Measurements from ENCODE around the gene SRSF5.

Gene SRSF5

GRCh38 chr14:69789118-69789640, 22.2 kb downstream of the SRSF5 start:
- H3K9me3 ChIP-seq (ENCODE audit: control insufficient read depth in 1 of 2, low read length in 2 of 2) = no peaks in the 10 kb centered on the region
- no peaks in the 10 kb centered on the region for H3K4me1 ChIP-seq (ENCODE audit: control insufficient read depth in 1 of 2, insufficient read depth in 2 of 2, low read length in 2 of 2)
- no peak overlapping the region for H3K27ac ChIP-seq (ENCODE audit: low read length)
- no peak overlapping the region for H3K4me3 ChIP-seq (ENCODE audit: low read depth in 1 of 2, low read length in 2 of 2)
- peaks cover 0 to 7% of the 10 kb centered on the region in 2 donors for H3K36me3 ChIP-seq (ENCODE audit: control insufficient read depth in 1 of 2, insufficient read depth in 2 of 2, low read length in 2 of 2)
- H3K27me3 ChIP-seq (ENCODE audit: low read depth, low read length) = no peaks in the 10 kb centered on the region

- Histone ChIP-seq H3K9me3 (ENCODE audit: control insufficient read depth in 1 of 2, low read length in 2 of 2) (no peaks in the 10 kb centered on the region), H3K27ac (ENCODE audit: low read length) (no peak overlapping the region), H3K4me3 (ENCODE audit: low read depth in 1 of 2, low read length in 2 of 2) (no peak overlapping the region), H3K36me3 (ENCODE audit: control insufficient read depth in 1 of 2, insufficient read depth in 2 of 2, low read length in 2 of 2) (no peaks in the 10 kb centered on the region), H3K27me3 (ENCODE audit: low read depth, low read length) (no peaks in the 10 kb centered on the region), H3K4me1 (ENCODE audit: control insufficient read depth in 1 of 2, insufficient read depth in 2 of 2, low read length in 2 of 2) (no peaks in the 10 kb centered on the region)
Observed at GRCh38 chr14:69792887-69793421, 26.0 kb downstream of the SRSF5 start.

GRCh38 chr14:69794791-69795190, 27.8 kb downstream of the SRSF5 start:
- H3K4me3 ChIP-seq (ENCODE audit: low read depth in 1 of 2, low read length in 2 of 2) = no peak overlapping the region
- no peaks in the 10 kb centered on the region for H3K9me3 ChIP-seq (ENCODE audit: control insufficient read depth in 1 of 2, low read length in 2 of 2)
- no peaks in the 10 kb centered on the region for H3K27me3 ChIP-seq (ENCODE audit: low read depth, low read length)
- no peak overlapping the region for H3K27ac ChIP-seq (ENCODE audit: low read length)
- H3K4me1 ChIP-seq (ENCODE audit: control insufficient read depth in 1 of 2, insufficient read depth in 2 of 2, low read length in 2 of 2) = no peaks in the 10 kb centered on the region
- H3K36me3 ChIP-seq (ENCODE audit: control insufficient read depth in 1 of 2, insufficient read depth in 2 of 2, low read length in 2 of 2) = no peaks in the 10 kb centered on the region

GRCh38 chr14:69795691-69796090, 28.7 kb downstream of the SRSF5 start:
- H3K4me1 ChIP-seq (ENCODE audit: control insufficient read depth in 1 of 2, insufficient read depth in 2 of 2, low read length in 2 of 2) = no peaks in the 10 kb centered on the region
- H3K27me3 ChIP-seq (ENCODE audit: low read depth, low read length) = no peaks in the 10 kb centered on the region
- H3K27ac ChIP-seq (ENCODE audit: low read length) = no peak overlapping the region
- no peak overlapping the region for H3K4me3 ChIP-seq (ENCODE audit: low read depth in 1 of 2, low read length in 2 of 2)
- no peaks in the 10 kb centered on the region for H3K36me3 ChIP-seq (ENCODE audit: control insufficient read depth in 1 of 2, insufficient read depth in 2 of 2, low read length in 2 of 2)
- H3K9me3 ChIP-seq (ENCODE audit: control insufficient read depth in 1 of 2, low read length in 2 of 2) = no peaks in the 10 kb centered on the region

GRCh38 chr14:69796797-69797500, 30.0 kb downstream of the SRSF5 start, which contains the start of gene SLC10A1:
Gene SLC10A1 (minus strand): TSS chr14:69797241. CDS start chr14:69797155, 86 bp downstream.
- H3K9me3 ChIP-seq (ENCODE audit: control insufficient read depth in 1 of 2, low read length in 2 of 2) = no peaks in the 10 kb centered on the region
- no peaks in the 10 kb centered on the region for H3K4me1 ChIP-seq (ENCODE audit: control insufficient read depth in 1 of 2, insufficient read depth in 2 of 2, low read length in 2 of 2)
- H3K27me3 ChIP-seq (ENCODE audit: low read depth, low read length) = no peaks in the 10 kb centered on the region
- H3K36me3 ChIP-seq (ENCODE audit: control insufficient read depth in 1 of 2, insufficient read depth in 2 of 2, low read length in 2 of 2) = no peaks in the 10 kb centered on the region
- no peak within 1 kb of the TSS for H3K4me3 ChIP-seq (ENCODE audit: low read depth in 1 of 2, low read length in 2 of 2)
- H3K27ac ChIP-seq (ENCODE audit: low read length) = no peak within 1 kb of the TSS

DNA sequence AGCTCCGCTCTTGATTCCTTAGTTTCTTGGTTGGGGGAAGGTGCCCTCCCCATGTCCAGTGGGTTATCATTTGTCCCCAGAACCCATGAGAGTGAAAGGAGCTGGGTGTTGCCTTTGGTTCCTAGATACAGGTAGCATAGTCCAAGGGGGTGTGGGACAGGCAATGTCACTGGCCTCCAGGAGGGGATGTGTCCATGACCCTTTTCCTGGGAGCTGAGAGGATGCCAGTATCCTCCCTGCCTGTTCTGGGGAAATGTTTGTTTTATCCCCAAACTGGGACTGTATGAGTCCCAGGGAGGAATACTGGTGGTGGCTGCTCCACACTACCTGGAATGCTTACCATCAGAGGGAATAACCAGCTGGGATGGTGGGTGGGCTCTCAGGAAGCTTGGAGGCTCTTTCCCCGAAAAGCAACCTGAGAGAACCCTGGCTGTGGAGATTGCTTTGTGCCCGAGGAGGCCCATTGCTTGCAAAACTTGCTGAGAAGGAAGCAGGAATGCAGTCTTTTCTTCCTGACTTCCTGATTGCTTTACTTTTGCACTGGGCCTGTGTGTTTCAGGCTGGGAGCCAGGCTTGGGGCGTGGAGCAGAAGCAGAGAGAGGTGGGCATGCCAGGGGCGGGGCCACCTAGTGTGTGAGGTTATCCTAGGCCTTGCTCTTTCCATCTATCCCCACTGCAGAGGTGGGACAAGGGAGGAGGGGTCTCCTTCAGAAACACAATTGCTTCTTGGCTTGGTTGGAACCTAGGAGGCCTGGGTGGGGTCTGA, 30.8 kb downstream of the SRSF5 start:
- no peaks in the 10 kb centered on the region for H3K4me1 ChIP-seq (ENCODE audit: control insufficient read depth in 1 of 2, insufficient read depth in 2 of 2, low read length in 2 of 2)
- no peaks in the 10 kb centered on the region for H3K36me3 ChIP-seq (ENCODE audit: control insufficient read depth in 1 of 2, insufficient read depth in 2 of 2, low read length in 2 of 2)
- H3K27ac ChIP-seq (ENCODE audit: low read length) = no peak overlapping the region
- no peaks in the 10 kb centered on the region for H3K9me3 ChIP-seq (ENCODE audit: control insufficient read depth in 1 of 2, low read length in 2 of 2)
- H3K27me3 ChIP-seq (ENCODE audit: low read depth, low read length) = no peaks in the 10 kb centered on the region
- no peak overlapping the region for H3K4me3 ChIP-seq (ENCODE audit: low read depth in 1 of 2, low read length in 2 of 2)

DNA sequence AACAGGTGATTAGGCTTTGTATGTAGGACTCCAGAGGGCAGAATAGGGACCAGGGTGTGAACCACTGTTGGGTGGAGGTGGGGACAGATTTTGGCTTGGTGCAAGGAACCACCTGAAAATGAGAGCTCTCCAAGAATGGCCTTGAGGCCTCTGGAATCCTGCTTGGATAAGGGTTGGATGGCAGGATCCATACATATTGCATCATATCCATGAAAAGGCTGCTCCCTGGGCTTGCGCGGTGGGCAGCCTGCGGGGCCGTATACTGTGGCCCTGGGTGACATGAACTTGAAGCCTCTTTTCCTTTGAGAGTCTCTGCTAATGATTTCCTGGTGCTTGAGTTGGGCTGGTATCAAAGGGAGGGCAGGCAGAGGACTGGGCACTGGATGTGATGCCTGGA, 31.4 kb downstream of the SRSF5 start:
- H3K4me3 ChIP-seq (ENCODE audit: low read depth in 1 of 2, low read length in 2 of 2) = no peak overlapping the region
- H3K27me3 ChIP-seq (ENCODE audit: low read depth, low read length) = no peaks in the 10 kb centered on the region
- no peaks in the 10 kb centered on the region for H3K9me3 ChIP-seq (ENCODE audit: control insufficient read depth in 1 of 2, low read length in 2 of 2)
- no peak overlapping the region for H3K27ac ChIP-seq (ENCODE audit: low read length)
- H3K36me3 ChIP-seq (ENCODE audit: control insufficient read depth in 1 of 2, insufficient read depth in 2 of 2, low read length in 2 of 2) = no peaks in the 10 kb centered on the region
- no peaks in the 10 kb centered on the region for H3K4me1 ChIP-seq (ENCODE audit: control insufficient read depth in 1 of 2, insufficient read depth in 2 of 2, low read length in 2 of 2)

DNA sequence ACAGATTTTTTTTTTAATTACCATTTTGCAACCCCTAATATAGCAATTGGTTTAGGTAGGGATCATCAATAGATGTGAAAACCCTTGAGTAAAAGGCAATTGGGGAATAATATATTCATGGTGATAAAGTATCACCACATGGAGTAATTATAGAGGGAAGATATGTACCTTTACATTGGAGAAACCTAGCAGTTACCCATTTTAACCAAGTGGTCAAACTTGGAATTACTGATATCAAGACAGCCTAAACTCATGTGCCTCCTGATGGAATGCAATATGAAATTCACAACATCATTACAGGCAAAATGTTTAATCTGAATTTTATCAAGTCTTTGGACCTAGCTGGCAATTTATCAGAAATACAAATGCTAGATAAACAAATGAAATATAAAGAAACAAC, 36.8 kb downstream of the SRSF5 start:
- Histone ChIP-seq H3K9me3 (ENCODE audit: control insufficient read depth in 1 of 2, low read length in 2 of 2) (no peaks in the 10 kb centered on the region), H3K36me3 (ENCODE audit: control insufficient read depth in 1 of 2, insufficient read depth in 2 of 2, low read length in 2 of 2) (no peaks in the 10 kb centered on the region), H3K4me3 (ENCODE audit: low read depth in 1 of 2, low read length in 2 of 2) (no peak overlapping the region), H3K27me3 (ENCODE audit: low read depth, low read length) (no peaks in the 10 kb centered on the region), H3K27ac (ENCODE audit: low read length) (no peak overlapping the region), H3K4me1 (ENCODE audit: control insufficient read depth in 1 of 2, insufficient read depth in 2 of 2, low read length in 2 of 2) (no peaks in the 10 kb centered on the region)

DNA sequence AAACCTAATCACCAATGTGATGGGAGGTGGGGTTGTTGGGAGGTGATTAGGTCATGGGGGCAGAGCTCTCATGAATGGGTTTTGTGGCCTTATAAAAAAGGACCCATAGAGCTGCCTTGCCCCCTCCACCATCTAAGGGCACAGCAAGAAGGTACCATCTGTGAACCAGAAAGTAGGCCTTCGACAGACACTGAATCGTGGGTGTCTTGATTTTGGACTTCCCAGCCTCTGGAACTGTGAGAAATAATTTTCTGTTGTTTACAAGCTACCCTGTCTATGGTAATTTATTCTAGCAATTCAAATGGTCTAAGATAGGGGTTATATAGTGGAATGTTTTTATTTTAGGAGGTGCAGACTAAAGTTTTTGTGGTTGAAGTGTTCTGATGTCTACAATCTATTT, 38.0 kb downstream of the SRSF5 start:
- Histone ChIP-seq H3K27ac (ENCODE audit: low read length) (no peak overlapping the region), H3K9me3 (ENCODE audit: control insufficient read depth in 1 of 2, low read length in 2 of 2) (no peaks in the 10 kb centered on the region), H3K4me3 (ENCODE audit: low read depth in 1 of 2, low read length in 2 of 2) (no peak overlapping the region), H3K4me1 (ENCODE audit: control insufficient read depth in 1 of 2, insufficient read depth in 2 of 2, low read length in 2 of 2) (no peaks in the 10 kb centered on the region), H3K27me3 (ENCODE audit: low read depth, low read length) (no peaks in the 10 kb centered on the region), H3K36me3 (ENCODE audit: control insufficient read depth in 1 of 2, insufficient read depth in 2 of 2, low read length in 2 of 2) (no peaks in the 10 kb centered on the region)

GRCh38 chr14:69807192-69807591, 40.2 kb downstream of the SRSF5 start:
- Histone ChIP-seq H3K9me3 (ENCODE audit: control insufficient read depth in 1 of 2, low read length in 2 of 2) (no peaks in the 10 kb centered on the region), H3K4me1 (ENCODE audit: control insufficient read depth in 1 of 2, insufficient read depth in 2 of 2, low read length in 2 of 2) (no peaks in the 10 kb centered on the region), H3K4me3 (ENCODE audit: low read depth in 1 of 2, low read length in 2 of 2) (no peak overlapping the region), H3K27ac (ENCODE audit: low read length) (no peak overlapping the region), H3K36me3 (ENCODE audit: control insufficient read depth in 1 of 2, insufficient read depth in 2 of 2, low read length in 2 of 2) (no peaks in the 10 kb centered on the region), H3K27me3 (ENCODE audit: low read depth, low read length) (no peaks in the 10 kb centered on the region)

DNA sequence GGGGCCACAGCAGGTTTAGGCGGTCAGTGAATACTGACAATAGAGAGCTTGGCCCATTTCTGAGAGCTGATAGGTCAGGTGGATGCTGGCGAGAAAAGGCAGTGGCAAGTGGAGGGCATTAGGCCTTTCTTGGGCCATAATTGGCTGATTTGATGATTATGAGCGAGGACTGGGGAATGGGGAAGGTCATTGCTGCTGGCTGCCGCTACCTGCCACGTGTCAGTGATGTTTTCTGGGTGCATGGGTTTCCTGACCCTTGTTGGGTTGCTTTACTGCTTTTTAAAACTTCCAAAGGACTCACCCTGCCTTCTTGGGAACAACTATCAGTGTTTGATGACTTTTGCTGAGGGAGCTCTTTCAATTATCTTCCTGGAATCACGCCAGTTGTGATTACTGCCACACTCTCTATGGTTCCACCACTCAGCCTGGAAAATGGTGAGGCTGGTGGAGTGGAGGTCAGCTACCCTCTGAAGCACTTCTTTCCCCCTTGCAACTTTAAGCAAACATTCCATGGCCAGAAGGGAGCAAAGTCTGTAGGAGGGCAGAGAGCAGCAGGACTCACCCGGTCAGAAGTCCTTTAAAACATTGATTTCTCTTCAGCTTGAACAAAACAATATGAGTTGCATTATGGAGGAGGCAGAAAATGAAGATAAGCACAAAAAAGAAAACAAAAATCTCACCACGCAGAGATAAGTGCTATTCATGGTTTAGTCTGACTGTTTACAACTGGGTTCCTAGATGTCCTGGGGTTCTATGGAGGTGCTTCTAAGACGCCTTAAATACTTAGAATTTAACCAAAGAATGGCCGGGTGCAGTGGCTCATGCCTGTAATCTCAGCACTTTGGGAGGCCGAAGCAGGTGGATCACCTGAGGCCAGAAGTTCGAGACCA, 42.2 kb downstream of the SRSF5 start:
- Histone ChIP-seq H3K27ac (ENCODE audit: low read length) (no peak overlapping the region), H3K4me1 (ENCODE audit: control insufficient read depth in 1 of 2, insufficient read depth in 2 of 2, low read length in 2 of 2) (no peaks in the 10 kb centered on the region)

More for the DNA sequence above, 42.2 kb downstream of the SRSF5 start:
- no peaks in the 10 kb centered on the region for H3K36me3 ChIP-seq (ENCODE audit: control insufficient read depth in 1 of 2, insufficient read depth in 2 of 2, low read length in 2 of 2)
- no peaks in the 10 kb centered on the region for H3K27me3 ChIP-seq (ENCODE audit: low read depth, low read length)
- H3K9me3 ChIP-seq (ENCODE audit: control insufficient read depth in 1 of 2, low read length in 2 of 2) = no peaks in the 10 kb centered on the region
- no peak overlapping the region for H3K4me3 ChIP-seq (ENCODE audit: low read depth in 1 of 2, low read length in 2 of 2)
